Brain microvascular endothelial cell (primary cell): ENCODE data around the gene TRIM7.
"Not testable (repeated sequence)": the region's sequence is repeated elsewhere in the genome, so short reads cannot be mapped to it uniquely, and the experiment has no call there.

ENCODE experiments used
- DNase-seq: peaks from one replicate; pipeline ENCODE4 v3.0.0-alpha.2; 2020
- H3K27ac ChIP-seq: fragments of 250-450 bp; sonication (Bioruptor Pico); 2 replicates; pipeline ENCODE4 v1.5.1; 2020; ENCODE audit warnings: mild to moderate bottlenecking, moderate library complexity
- H3K27me3 ChIP-seq: fragments of 250-450 bp; sonication (Bioruptor Pico); replicated peaks from 2 replicates; pipeline ENCODE4 v1.5.1; 2020; ENCODE audit warnings: mild to moderate bottlenecking
- H3K36me3 ChIP-seq: fragments of 250-450 bp; sonication (Bioruptor Pico); replicated peaks from 2 replicates; pipeline ENCODE4 v1.5.1; 2020; ENCODE audit warnings: mild to moderate bottlenecking
- H3K4me3 ChIP-seq: 2 replicates; pipeline ENCODE4 v1.5.1; 2011; ENCODE audit warnings: low read depth, mild to moderate bottlenecking, control low read depth, low read length, moderate library complexity
- in situ Hi-C: cut with HindIII; loops from 2 replicates; pipeline ENCODE4 v1.10.0; 2017; ENCODE audit warnings: low sequenced_read_pairs, low pct_ligation_motif_present
- TF ChIP-seq, protein P1 (sequence below): IDR thresholded peaks from 2 replicates; pipeline ENCODE4 v1.5.1; 2011; ENCODE audit warnings: low read depth, mild to moderate bottlenecking, moderate library complexity, low read length, control low read depth, inconsistent platforms; ENCODE audit errors: missing control alignments

TRIM7 gene

DNA sequence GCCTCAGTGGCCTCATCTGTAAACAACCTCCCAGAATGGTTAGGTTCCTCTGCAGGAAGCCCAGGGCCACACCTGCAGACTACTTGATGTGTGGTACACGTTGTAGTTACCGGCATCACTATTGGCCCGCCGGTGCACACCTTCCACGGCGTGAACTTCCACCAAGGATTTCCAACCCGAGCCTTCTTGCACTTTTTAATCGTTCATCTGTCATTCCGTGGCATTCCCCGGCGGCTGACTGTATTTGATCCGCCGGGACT, 12.7 kb upstream of the TRIM7 start:
- no peaks in the 10 kb centered on the region for H3K27me3 ChIP-seq
- no peaks in the 10 kb centered on the region for H3K36me3 ChIP-seq
- H3K27ac ChIP-seq, result no peak overlapping the region
- TF ChIP-seq, protein P1, sequence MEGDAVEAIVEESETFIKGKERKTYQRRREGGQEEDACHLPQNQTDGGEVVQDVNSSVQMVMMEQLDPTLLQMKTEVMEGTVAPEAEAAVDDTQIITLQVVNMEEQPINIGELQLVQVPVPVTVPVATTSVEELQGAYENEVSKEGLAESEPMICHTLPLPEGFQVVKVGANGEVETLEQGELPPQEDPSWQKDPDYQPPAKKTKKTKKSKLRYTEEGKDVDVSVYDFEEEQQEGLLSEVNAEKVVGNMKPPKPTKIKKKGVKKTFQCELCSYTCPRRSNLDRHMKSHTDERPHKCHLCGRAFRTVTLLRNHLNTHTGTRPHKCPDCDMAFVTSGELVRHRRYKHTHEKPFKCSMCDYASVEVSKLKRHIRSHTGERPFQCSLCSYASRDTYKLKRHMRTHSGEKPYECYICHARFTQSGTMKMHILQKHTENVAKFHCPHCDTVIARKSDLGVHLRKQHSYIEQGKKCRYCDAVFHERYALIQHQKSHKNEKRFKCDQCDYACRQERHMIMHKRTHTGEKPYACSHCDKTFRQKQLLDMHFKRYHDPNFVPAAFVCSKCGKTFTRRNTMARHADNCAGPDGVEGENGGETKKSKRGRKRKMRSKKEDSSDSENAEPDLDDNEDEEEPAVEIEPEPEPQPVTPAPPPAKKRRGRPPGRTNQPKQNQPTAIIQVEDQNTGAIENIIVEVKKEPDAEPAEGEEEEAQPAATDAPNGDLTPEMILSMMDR, result no peak
- DNase-seq, result no peak
- H3K4me3 ChIP-seq, result peak overlapping the region; percentile 49
- in situ Hi-C loops, result no loop called here

DNA sequence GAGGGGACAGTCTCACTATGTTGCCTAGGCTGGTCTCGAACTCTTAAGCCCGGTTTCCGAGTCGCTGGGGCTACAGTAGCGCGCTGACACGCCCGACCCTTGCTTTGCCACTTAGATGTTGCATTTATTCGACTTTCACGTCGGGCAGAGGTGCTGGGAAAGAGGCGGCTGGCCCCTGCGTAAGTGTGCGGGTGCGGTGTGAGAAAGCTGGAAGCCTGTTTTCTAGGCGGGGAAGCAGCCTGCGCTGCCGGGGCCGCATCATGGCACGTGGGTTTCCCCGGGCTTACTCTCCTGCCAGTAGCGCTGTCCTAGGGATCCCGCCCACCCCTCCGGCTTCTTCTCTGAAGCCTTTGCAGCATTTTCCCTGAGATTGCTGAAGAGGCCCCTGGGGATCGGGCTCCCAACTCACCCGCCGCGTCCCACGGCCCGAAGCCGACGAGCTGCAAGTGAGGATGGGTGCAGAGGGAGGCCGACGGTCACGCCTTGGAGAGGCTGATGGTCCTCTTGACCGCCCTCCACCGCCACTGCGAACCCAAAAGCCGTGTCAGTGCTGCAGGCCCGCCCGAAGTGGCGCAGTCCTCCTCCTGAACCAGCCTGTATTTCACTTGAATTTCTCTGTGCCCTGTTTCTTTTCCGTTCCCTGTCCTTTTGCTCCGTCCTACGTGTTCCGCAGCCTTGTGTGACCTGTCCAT, 12.3 kb upstream of the TRIM7 start:
- TF ChIP-seq, protein P1, result peak; percentile 33
- DNase-seq, result peak; percentile 50
- peak overlapping the region; percentile 49 for H3K4me3 ChIP-seq
- in situ Hi-C loops, result no loop called here
- no peaks in the 10 kb centered on the region for H3K27me3 ChIP-seq
- no peaks in the 10 kb centered on the region for H3K36me3 ChIP-seq
- H3K27ac ChIP-seq, result no peak overlapping the region

DNA sequence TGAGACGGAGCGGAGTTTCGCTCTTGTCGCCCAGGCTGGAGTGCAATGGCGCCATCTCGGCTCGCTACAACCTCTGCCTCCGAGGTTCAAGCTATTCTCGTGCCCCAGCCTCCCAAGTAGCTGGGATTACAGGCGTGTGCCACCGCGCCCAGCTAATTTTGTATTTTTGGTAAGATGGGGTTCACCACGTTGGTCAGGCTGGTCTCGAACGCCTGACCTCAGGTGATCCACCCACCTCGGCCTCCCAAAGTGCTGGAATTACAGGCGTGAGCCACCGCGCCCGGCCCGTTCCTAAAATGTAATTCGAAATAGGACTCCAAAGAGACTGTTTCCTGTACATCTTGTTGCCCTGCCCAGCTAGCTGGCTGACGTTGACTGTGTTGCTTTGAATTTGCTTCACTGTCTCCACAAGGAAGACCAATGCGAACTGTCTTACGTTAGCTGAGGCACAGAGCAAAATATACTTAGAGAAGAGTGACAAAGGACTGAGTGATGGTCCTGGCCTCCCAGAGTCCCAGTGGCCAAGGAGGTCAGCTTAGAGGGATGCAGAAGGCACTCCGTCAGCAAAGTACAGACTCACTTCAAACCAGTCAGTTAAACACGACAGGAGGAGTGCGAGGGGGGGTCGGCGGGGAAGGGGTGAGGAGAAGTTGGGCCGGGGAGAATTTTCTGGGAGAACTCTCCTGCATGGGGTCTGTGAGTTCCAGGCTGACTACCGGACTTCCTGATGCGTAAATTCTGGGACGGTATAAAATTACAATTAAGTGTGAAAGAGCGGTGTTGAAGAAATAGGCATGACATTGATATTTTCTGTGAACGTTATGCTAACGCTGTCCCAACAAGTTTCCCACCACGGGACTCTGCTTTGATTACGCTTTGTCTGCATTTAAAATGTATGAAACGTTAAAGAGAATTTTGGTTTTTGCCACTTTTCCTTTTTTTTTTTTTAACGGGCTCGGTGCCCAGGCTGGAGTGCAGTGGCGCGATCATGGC, 11.3 kb upstream of the TRIM7 start:
- Histone ChIP-seq H3K27me3 (no peaks in the 10 kb centered on the region), H3K36me3 (no peaks in the 10 kb centered on the region), H3K27ac (no peak overlapping the region), H3K4me3 (peak overlapping the region; percentile 49)
- in situ Hi-C loops, result no loop called here
- no peak for DNase-seq
- TF ChIP-seq, protein P1, result no peak

DNA sequence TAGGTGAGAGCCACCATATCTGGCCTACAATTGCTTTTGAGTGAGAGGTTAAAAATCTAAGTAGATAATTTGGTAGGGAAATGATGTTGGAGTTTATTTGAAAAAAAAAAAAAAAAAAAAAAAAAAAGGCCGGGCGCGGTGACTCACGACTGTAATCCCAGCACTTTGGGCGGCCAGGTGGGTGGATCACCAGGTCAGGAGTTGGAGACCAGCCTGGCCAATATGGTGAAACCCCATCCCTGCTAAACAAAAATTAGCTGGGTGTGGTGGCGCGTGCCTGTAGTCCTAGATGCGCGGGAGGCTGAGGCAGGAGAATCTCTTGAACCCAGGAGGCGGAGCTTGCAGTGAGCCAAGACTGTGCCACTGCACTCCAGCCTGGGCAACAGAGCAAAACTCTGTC, 9.3 kb upstream of the TRIM7 start:
- H3K27me3 ChIP-seq, in situ Hi-C loops, H3K27ac ChIP-seq, H3K36me3 ChIP-seq, H3K4me3 ChIP-seq, DNase-seq: not testable (repeated sequence)

DNA sequence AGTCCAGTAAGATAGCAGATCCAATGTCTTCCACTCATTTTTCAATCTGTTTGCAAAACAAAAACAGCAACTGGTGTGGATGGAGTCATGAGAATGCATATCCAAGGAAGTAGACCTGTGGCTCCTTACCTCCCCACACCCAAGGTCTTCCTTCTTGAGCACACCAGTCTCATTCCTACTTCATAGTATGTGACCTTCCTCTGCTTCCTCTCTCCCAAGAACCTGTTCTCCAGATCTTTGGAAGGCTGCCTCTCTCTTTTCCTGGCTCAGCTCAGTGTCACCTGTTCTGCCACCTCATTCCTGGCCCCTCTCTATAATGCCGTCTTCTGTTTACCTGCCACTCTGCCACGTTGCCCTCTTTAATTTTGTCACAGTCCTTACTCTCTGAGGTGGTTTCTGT, 7.9 kb upstream of the TRIM7 start:
- in situ Hi-C loops, result no loop called here
- no peak overlapping the region for H3K4me3 ChIP-seq
- H3K27ac ChIP-seq, result no peak overlapping the region
- DNase-seq, result no peak
- TF ChIP-seq, protein P1, result no peak
- no peaks in the 10 kb centered on the region for H3K36me3 ChIP-seq
- no peaks in the 10 kb centered on the region for H3K27me3 ChIP-seq

DNA sequence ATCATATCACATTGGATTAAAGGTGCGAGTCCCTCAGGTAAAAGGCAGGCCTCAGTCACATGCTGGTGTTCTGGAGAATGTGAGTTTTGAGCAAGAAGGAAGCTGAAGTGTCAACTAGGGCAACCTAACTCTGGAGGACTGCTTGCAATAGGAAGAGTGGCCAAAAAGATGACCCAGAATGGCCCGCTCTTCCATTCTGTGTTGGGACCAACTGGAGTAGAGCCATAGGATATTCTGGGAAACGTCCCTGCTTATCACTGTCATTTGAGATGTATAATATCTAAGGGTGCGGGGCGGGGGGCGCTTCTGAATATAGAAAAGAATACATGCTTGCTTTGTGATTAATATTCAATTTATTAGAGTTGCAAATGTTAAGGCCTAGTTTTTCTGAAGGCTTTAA, 7.1 kb upstream of the TRIM7 start:
- Histone ChIP-seq H3K27ac (no peak overlapping the region), H3K4me3 (no peak overlapping the region), H3K27me3 (no peaks in the 10 kb centered on the region), H3K36me3 (no peaks in the 10 kb centered on the region)
- DNase-seq, result no peak
- TF ChIP-seq, protein P1, result no peak
- in situ Hi-C loops, result no loop called here
